COR-L47 (cell line): ENCODE results near the gene ZNF223.
A peak's percentile ranks its signal among the peaks of the same experiment; 100 is the strongest.

Experiments
- DNase-seq: peaks from one replicate; lab custom pipeline; 2025; lab: John Stamatoyannopoulos, UW

Gene ZNF223

GRCh38 chr19:44071824-44072542, 20.1 kb downstream of the ZNF223 start, which contains the start of gene ZNF284:
TSS of gene ZNF284 (plus strand) at chr19:44072159. CDS start at chr19:44076390, 4,231 bp downstream.
- peak; percentile 87 for DNase-seq

GRCh38 chr19:44072543-44073401, 20.9 kb downstream of the ZNF223 start:
- DNase-seq: no peak

GRCh38 chr19:44076325-44076724, 24.5 kb downstream of the ZNF223 start:
- no peak for DNase-seq

- DNase-seq: no peak
Observed at GRCh38 chr19:44092108-44092507, 40.3 kb downstream of the ZNF223 start.

- DNase-seq: peak; percentile 87
Observed at GRCh38 chr19:44093931-44094765, 42.3 kb downstream of the ZNF223 start, which contains the start of gene ZNF224. TSS of gene ZNF224 (plus strand) at chr19:44094361. CDS start at chr19:44097874, 3,513 bp downstream.

GRCh38 chr19:44107751-44108150, 55.9 kb downstream of the ZNF223 start:
- no peak for DNase-seq

GRCh38 chr19:44109458-44109857, 57.6 kb downstream of the ZNF223 start:
- DNase-seq: no peak

GRCh38 chr19:44111910-44112463, 60.2 kb downstream of the ZNF223 start:
- DNase-seq: peak; percentile 62

GRCh38 chr19:44112802-44113137, 60.9 kb downstream of the ZNF223 start:
- DNase-seq: no peak

- peak; percentile 95 for DNase-seq
Observed at GRCh38 chr19:44113138-44113783, 61.4 kb downstream of the ZNF223 start, which contains the start of gene ZNF225. TSS of gene ZNF225 (plus strand) at chr19:44113399. CDS start at chr19:44115828, 2,429 bp downstream.

GRCh38 chr19:44113784-44114390, 62.1 kb downstream of the ZNF223 start:
- DNase-seq: no peak
